NOMO-1 (cell line): Measurements from ENCODE around the gene SLC23A3.

Experiments
- DNase-seq, 2 experiments: peaks; one replicate each; lab custom pipeline; 2025; ENCODE audit not compliant: unreplicated experiment in 2 of 2; lab: John Stamatoyannopoulos, UW

SLC23A3 gene

DNA sequence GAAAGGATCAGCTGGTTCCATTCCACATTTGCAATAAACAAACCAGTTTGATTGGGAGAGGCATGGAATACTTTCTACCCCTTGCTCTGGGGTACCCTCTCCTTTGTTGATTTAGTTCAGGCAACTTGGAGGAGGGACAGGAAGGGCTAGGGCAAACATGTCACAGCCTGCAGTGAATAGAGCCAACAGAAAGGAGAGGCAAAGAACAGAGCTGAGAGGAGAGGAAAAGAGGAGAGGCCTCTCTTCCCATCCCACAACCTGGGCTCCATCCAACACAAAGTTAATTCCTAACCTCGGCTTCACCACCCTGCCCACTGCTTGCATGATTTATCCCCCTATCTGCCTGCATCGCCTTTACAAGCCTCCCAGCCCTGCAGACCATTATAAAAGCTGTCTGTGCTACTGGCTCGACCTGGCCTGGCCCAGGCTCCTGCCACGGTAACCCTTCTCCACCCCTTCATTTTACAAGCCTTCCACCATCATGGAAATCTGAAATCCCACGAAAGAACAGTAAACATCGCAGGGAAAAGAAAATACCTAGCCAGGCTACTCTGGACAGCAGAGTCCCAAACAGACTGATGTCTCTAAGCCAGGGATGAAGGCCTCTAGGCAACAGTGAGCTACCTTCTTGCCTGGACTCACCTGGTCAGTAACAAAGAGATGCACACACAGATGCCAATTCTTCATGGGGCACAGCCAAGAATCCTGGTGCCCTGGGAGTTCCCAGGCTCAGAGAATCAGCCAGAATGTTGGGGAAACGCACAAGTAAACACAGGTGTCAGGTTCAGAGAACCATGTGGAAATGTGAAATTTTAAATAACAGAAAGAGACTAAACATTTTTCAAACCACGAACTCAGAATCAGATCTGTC lies 52.8 kb downstream of the SLC23A3 start:
- no peak for DNase-seq

DNA sequence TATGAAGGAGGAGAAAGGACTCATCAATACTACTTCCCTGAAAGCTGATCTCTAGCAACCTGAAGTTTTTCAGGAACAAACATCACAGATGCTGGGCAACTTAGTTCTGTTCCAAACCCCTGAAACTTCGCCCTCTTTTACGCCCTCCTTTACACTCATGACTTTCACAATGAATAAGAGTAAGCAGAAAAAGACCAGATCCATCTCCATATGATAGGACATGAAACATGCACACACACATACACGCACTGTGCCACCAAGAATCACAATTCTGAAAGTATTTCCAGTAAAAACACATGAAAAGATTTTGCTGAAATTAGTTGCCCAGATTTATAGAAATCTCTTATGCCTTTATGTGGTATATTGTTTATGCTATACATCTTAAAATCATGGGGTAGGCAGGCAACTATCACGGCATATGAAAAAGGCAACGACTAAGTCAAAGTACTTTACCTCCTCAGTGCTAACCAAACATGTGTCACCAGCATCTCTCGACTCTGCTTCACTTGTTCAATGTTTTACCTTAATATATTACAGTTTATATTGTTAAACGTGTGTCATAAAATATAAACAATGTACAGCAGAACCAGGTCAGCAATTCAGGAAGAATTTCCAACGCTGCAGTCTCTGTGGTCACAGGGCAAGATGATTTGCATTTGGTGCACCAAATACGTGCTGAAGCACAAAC lies 57.0 kb downstream of the SLC23A3 start:
- DNase-seq, result no peak

DNA sequence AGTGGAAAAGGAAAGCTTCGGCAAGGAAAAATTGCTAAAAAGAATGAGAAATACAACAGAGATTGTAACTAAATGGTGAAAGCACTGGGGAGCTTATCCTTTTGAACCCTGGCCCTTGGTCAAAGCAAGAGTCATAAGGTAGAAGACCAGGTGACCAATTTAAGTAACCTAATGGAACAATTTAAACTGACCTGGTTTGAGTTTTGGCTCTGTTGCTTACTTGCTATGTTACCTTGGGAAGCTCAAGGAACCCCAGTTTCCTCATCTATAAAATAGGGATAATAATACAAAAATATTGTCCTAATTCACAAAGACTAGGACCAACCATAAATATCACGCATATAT lies 57.8 kb downstream of the SLC23A3 start:
- no peak for DNase-seq
